ENCODE data around the gene MTA3.

GRCh38 chr2:42788882-42789281, 220.4 kb downstream of the MTA3 start:
- TF ChIP-seq CTCF (IDR thresholded peaks at IDR 0.05; ENCODE audit: poor library complexity, severe bottlenecking) (no peak), REST (IDR thresholded peaks at IDR 0.05; ENCODE audit: borderline replicate concordance) (no peak), TAF1 (IDR thresholded peaks at IDR 0.05; ENCODE audit: low read depth) (no peak)

Data from neural cell (in vitro differentiated cells).